Stomach (tissue), 4 donors: ENCODE measurements around the gene GNG2.

Source experiments
- CTCF ChIP-seq, 7 experiments: fragments of 450-650 bp in 4 of 7; fragments of 200-600 bp in 3 of 7; sonication (generic) in 3 of 7; IDR thresholded peaks; one replicate each; pipeline ENCODE4 v1.5.1; 2016 to 2019; ENCODE audit warnings: antibody characterized with exemption in 7 of 7, control low read depth in 2 of 7, mild to moderate bottlenecking in 1 of 7
- POLR2A ChIP-seq, 4 donors: fragments of 450-650 bp; IDR thresholded peaks; one replicate each; pipeline ENCODE4 v1.6.1; 2016; ENCODE audit warnings: antibody characterized with exemption in 4 of 4, control low read depth in 2 of 4, mild to moderate bottlenecking in 1 of 4, moderate library complexity in 1 of 4
- POLR2AphosphoS5 ChIP-seq, 3 donors: sonication (generic); formaldehyde crosslinking; IDR thresholded peaks; one replicate each; pipeline ENCODE4 v1.6.1; 2016; ENCODE audit warnings: antibody characterized with exemption in 3 of 3

GRCh38 chr14:51917193-51917592 lies 56.8 kb downstream of the GNG2 start:
- TF ChIP-seq POLR2A (IDR thresholded peaks at IDR 0.05) = no peak
- no peak for TF ChIP-seq CTCF (IDR thresholded peaks at IDR 0.05)
- TF ChIP-seq POLR2AphosphoS5 (IDR thresholded peaks at IDR 0.05) = no peak
